Measurements from ENCODE around the gene SLC4A5.
A peak's percentile ranks its signal among the peaks of the same experiment; 100 is the strongest.

The SLC4A5 gene

GRCh38 chr2:74269667-74270066, 73.5 kb downstream of the SLC4A5 start:
- no peak for DNase-seq (ENCODE audit: low read depth)

- no peak for DNase-seq (ENCODE audit: low read depth)
Observed at GRCh38 chr2:74267068-74267467, 76.1 kb downstream of the SLC4A5 start.

DNA sequence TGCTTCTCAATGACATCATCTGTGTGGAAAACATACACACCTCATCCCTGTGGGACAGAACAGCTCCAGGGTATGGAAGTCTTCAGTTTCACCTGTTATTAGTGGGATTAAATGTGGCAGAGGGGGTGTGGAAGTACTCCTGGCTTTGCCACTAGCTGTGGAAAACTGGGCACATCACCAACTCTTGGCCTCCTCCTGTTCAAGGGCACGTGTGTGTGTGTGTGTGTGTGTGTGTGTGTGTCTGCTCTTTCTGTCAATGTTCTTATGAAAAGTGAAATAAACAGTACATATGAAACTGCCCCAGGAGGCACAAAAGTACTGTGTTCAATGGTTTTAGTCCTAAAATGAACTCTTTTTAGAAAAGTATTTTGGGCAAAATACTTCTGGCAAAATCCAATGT, 78.9 kb downstream of the SLC4A5 start:
- DNase-seq (ENCODE audit: low read depth) = no peak

- no peak for DNase-seq (ENCODE audit: low read depth)
Observed at GRCh38 chr2:74262681-74263080, 80.5 kb downstream of the SLC4A5 start.

GRCh38 chr2:74261204-74261864, 81.9 kb downstream of the SLC4A5 start:
- DNase-seq (ENCODE audit: low read depth) = no peak

DNA sequence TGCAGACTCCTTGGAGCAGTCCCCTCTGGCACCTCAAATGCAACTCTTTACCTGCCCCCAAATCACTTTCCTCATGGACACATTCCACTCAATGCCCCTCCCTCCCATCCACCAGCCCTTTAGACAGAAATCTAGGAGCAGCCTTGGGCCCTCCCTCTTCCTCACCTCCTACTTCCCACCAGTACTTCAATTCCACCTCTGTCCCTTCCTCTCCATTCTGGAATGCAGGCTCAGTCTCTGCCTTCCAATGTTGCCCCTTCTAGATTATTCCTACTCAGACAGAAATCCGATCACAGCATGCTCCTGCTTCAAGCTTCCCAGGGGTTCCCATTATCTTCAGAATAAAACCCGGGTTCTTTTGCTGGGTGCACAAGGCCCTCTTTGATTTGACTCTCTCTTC, 82.7 kb downstream of the SLC4A5 start:
- DNase-seq (ENCODE audit: low read depth) = no peak

DNA sequence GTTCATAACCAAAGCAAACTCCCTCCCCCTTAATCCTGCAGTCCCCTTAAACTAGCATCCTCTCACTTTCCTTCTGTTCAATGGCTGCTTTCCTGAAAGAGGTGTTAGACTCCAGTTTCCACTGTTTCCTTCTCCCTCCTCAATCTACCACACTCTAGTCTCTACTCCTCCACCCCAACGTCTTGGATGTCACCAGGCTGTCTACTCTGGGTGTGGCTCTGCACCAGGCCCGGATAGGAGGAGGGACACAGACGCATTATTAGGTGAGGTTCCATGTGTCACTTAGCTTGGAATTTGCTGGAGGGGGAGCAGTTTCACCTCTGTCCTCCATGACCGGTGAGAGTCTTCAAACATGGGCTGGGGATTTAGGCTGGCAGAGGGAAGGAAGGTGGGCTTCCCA, 83.5 kb downstream of the SLC4A5 start:
- DNase-seq (ENCODE audit: low read depth) = no peak

- no peak for DNase-seq (ENCODE audit: low read depth)
Observed at GRCh38 chr2:74259191-74259590, 84.0 kb downstream of the SLC4A5 start.

GRCh38 chr2:74255660-74256213, 87.5 kb downstream of the SLC4A5 start:
- no peak for DNase-seq (ENCODE audit: low read depth)

DNA sequence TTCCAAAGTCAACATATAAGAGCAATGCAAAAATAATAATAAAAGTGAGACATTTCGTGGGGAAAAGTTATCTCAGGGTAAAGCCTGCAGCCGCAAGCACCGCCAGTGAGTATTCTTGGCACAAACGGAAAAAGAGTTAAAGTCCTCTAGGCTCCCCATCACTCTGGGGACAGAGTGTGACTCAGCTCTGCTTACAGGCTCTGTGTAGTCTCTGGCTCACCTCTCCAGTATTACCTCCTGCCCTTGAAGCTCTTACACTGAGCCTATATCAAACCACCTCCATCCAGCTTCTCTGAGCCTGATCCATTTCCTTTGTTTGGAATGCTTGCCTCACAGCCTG, 89.3 kb downstream of the SLC4A5 start:
- DNase-seq (ENCODE audit: low read depth) = no peak

DNA sequence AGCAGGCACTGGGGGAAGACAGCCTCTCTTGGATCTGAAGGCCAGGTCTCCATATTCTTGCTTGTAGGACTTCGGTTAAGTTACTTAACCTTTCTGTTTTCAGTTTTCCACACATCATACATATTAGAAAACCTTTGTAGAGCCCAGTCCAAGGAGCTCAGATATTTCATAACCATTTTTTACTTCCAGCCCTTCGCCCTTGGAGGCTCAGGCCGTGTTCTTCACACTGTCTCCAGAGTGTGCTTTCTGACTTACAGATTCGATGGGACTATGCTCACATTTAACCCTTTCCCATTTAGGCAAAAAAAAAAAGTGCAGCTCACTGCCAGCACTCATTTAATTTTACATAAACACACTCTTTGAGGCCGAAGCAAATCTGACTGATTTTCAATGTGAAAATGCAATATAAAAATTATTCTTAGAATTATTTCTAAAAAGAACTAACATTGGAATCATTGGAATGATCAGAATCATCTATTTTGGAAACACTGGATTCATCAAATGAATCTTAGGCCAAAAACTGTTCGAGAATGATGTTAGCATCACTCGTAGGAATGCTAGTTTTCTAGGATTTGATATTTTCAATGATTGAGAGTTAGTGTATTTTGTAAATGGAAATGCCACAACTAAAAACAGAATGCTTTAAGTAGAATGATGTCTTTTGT, 89.8 kb downstream of the SLC4A5 start:
- DNase-seq (ENCODE audit: low read depth) = no peak

DNA sequence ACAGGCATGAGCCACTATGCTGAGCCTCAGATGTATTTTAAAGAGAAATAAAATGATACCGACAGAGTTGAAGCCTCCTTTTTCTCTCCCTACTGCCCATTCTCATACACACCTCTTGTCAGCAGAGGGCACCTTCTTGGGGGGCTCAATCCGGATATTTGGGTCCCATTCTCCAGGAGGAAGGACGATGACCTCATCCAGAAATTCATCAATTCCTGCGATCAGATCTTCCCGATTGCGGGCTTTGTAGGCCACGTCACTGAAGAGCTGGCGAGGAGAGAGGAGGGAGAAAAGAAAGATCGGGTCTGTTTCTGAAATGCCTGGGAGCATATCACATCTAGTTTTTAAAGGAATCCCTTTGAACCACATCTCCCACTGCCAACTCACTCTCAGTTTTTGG, 90.4 kb downstream of the SLC4A5 start:
- DNase-seq (ENCODE audit: low read depth) = no peak

DNA sequence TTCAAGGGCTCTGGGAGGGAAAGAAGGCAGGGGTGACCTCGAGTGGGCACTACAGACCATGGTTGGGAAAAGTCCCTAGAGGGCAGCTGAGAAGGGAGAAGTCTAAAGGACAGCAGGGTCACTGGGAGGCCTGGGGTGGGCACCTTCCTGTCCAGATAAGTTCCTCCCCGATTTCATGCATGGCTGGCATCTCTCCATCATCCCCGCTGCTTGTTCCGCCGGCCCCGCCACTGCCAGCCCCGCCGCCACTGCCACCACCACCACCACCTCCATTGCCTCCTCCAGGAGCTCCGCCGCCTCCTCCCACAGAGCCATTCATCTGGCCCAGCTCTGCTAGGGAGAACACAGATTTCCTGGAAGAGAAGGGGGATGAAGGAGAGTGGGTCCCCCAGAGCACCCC, 91.2 kb downstream of the SLC4A5 start:
- DNase-seq (ENCODE audit: low read depth) = no peak

DNA sequence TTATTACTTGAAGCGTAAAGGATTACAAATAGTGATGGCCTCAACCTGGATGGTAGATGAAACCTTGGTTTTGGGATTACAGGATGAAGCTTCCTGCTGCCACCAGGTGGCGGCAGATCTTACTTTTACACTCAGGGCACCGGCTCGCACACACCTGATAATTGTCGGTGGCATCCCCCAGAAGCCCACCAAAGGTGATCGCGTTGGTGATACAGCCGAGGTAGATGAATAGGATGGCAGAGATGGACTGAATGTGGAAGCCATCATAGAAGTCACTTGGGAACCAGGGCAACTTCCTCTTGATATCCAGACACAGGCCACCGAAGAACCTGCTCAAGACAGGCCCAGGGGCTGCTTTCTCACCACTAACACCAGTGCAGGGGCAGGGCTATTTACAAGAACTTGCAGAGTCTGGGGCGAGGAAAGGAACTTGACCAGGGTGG, 93.0 kb downstream of the SLC4A5 start:
- DNase-seq (ENCODE audit: low read depth) = no peak

GRCh38 chr2:74249406-74250122, 93.7 kb downstream of the SLC4A5 start:
- DNase-seq (ENCODE audit: low read depth) = no peak

DNA sequence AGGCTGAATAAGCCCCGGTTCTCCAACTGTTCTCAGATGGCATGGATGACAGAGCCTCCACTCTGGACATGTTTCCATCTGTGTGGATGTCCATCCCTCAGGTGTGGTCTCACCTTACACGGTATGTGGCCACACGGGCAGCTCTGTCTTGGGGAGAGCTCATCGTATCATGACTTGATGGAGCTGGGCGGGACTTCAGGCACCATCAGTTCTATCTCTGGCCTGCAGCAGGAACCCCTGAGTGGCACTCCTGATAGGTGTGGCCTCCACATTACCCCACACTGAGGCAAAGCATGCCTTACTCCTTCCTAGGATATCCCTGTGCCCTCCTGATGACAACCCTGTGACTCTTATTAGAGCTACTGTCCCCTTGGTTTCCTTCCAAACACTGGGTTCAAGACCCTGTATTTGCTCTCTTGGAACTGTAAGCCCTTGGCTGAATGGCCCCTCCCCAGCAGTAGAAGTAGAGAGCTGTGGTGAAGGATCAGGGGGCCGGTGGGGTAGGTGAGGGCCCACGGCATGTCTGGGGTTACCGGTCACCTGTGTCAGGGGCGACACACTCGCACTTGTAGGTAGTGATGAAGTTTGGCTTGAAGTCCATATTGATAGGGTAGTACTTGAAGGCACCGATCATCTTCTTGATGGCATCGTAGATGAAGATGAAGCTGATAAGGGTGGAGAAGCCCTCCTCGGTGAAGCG, 96.6 kb downstream of the SLC4A5 start:
- no peak for DNase-seq (ENCODE audit: low read depth)

DNA sequence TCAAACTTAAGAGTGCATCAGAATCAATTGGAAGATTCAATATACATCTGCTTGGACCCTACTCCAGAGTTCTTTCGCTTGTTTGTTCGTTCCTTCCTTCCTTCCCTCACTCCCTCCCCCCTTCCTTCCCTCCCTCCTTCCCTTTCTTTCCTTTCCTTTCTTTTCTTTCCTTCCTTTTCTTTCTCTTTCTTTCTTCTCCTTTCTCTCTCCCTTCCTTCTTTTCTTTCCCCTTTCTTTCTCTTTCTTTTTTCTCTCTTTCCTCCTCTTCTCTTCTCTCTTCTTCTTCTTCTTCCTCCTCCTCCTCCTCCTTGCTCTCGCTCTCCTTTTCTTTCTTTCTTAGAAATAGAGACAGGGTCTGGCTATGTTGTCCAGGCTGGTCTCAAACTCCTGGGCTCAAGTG, 98.9 kb downstream of the SLC4A5 start:
- no peak for DNase-seq (ENCODE audit: low read depth)

DNA sequence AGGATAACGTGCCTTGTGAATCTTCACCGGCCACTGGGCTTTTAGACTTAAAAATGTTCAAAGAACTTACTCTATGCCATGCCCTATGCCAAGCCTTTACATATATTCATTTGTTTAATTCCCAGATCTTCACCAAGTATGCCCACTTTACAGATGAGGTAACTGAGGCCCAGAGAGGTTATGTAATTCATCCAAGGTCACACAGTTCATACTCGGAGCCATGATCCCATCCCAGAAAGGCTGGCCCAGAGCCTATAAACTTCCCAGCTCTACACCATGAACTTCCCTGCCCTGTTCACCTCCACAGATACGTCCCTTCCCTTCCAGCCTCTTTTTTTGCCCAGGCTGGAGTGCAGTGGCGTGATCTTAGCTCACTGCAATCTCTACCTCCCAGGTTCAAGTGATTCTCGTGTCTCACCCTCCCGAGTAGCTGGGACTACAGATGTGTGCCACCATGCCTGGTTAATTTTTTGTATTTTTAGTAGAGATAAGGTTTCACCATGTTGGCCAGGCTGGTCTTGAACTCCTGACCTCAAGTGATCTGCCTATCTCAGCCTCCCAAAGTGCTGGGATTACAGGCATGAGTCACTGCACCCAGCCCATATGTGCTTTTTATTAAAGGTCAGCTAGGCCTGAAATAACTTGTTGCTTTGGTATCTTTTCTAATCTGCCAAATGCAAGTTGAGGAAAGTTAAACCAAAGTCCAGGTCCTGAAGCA, 100.7 kb downstream of the SLC4A5 start:
- no peak for DNase-seq (ENCODE audit: low read depth)

DNA sequence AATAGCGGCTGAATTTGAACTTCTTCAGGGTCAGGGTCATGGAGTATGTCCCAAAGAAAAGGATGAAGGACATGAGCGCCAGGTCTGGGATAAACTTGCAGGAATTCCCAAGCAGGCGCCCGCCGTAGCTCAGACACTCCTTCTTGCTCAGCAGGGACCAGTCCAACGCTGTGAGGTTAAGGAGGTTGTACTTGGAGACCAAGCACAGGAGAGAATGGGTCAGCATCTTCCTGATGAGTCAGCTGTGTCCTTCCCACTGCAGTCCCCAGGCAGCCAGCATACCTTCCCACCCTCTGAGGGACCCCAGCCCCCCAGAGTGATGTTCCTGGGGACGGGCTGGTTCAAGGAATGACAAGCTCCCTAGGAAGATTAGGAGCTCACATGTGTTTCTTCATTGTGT, 103.9 kb downstream of the SLC4A5 start:
- no peak for DNase-seq (ENCODE audit: low read depth)

DNA sequence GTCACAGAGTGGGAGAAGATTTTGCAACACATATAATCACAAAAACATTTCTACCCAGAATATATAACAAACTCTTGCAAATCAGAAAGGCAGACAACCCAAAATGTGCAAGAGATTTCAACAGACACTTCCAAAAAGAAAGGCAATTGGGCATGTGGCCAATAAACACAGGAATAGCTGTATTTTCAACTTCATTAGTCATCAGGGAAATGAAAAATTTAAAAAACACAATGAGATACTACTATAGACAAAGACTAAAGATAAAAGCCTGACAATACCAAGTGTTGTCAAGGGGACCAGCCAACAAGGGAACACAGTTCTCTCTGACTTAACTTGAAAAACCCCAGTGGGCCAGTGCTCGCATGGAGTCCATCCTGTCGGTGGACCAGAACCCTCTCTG, 104.3 kb downstream of the SLC4A5 start:
- DNase-seq (ENCODE audit: low read depth) = peak; percentile 6

DNA sequence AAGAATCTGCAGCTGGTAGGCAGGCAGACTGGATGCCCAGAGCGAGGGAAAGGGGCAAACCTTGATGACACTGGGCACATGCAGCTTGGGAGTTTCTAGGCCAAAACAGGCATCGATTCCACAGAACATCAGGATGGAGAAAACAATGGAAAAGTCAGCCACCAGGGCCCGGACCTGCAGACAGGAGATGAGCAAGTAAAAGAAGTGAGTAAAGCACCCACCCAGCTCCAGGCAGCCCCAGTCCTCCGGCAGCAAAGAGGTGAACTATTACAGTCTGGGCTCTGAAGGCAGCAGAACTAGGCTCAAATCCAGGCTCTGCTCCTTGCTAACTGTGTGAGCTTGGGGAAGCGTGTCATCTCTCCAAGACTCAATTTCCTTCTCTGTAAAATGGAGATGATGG, 108.2 kb downstream of the SLC4A5 start:
- DNase-seq (ENCODE audit: low read depth) = no peak

DNA sequence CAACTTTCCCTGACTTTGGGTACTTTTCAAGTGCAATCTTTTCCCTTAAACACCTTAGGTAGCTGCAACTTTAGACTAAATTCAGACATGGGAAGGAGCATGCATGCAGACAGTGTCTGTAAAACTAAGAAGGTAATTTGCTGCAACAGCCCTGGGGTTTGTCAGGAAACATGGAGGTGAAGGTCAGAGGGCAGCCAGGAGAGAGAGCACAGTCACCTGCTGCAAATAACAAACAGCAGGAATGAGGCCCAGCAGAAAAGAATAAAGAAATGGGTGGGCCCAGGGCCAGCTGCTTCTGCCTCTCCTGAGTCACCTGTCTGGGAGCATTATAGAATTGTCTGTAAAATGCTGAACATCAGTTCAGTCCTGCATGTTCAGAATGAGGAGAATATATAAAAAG, 109.6 kb downstream of the SLC4A5 start:
- no peak for DNase-seq (ENCODE audit: low read depth)
